ENCODE measurements around the gene KRT78.

GRCh38 chr12:52815676-52816588 lies 32.9 kb downstream of the KRT78 start:
- TF ChIP-seq, protein P1, sequence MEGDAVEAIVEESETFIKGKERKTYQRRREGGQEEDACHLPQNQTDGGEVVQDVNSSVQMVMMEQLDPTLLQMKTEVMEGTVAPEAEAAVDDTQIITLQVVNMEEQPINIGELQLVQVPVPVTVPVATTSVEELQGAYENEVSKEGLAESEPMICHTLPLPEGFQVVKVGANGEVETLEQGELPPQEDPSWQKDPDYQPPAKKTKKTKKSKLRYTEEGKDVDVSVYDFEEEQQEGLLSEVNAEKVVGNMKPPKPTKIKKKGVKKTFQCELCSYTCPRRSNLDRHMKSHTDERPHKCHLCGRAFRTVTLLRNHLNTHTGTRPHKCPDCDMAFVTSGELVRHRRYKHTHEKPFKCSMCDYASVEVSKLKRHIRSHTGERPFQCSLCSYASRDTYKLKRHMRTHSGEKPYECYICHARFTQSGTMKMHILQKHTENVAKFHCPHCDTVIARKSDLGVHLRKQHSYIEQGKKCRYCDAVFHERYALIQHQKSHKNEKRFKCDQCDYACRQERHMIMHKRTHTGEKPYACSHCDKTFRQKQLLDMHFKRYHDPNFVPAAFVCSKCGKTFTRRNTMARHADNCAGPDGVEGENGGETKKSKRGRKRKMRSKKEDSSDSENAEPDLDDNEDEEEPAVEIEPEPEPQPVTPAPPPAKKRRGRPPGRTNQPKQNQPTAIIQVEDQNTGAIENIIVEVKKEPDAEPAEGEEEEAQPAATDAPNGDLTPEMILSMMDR (IDR thresholded peaks at IDR 0.05): no peak
- TF ChIP-seq POLR2AphosphoS5 (IDR thresholded peaks at IDR 0.05) (no peak), POLR2A (IDR thresholded peaks at IDR 0.05) (no peak), EP300 (IDR thresholded peaks at IDR 0.05) (no peak)

All from stomach (tissue), 4 donors.